RWPE2 (cell line): Measurements from ENCODE around the gene NPEPL1.

Experiments
- ATAC-seq: fragments of 200-7000 bp; cut with Tn5 transposase; 3 replicates; pipeline ENCODE4 v1.9.1; 2021; ENCODE audit warnings: low read depth
- DNase-seq: peaks from one replicate; pipeline ENCODE4 v3.0.0-alpha.2; 2020; ENCODE audit warnings: low spot score
- H3K27ac ChIP-seq: fragments of 450-650 bp; 2 replicates; pipeline ENCODE4 v1.5.1; 2017; ENCODE audit warnings: mild to moderate bottlenecking; ENCODE audit not compliant: poor library complexity, severe bottlenecking
- H3K27me3 ChIP-seq: fragments of 250-450 bp; sonication (Bioruptor Pico); 2 replicates; pipeline ENCODE4 v1.5.1; 2021; ENCODE audit warnings: mild to moderate bottlenecking, moderate library complexity; ENCODE audit not compliant: insufficient read depth, poor library complexity, severe bottlenecking
- H3K36me3 ChIP-seq: fragments of 250-450 bp; sonication (Bioruptor Pico); 2 replicates; pipeline ENCODE4 v1.5.1; 2020; ENCODE audit warnings: low read depth, mild to moderate bottlenecking, moderate library complexity
- H3K4me1 ChIP-seq: fragments of 250-450 bp; sonication (Bioruptor Pico); 2 replicates; pipeline ENCODE4 v1.5.1; 2021; ENCODE audit warnings: mild to moderate bottlenecking, moderate library complexity; ENCODE audit not compliant: insufficient read depth, poor library complexity, severe bottlenecking
- H3K4me3 ChIP-seq: fragments of 250-450 bp; sonication (Bioruptor Pico); 2 replicates; pipeline ENCODE4 v1.5.1; 2021; ENCODE audit warnings: mild to moderate bottlenecking, moderate library complexity; ENCODE audit not compliant: severe bottlenecking
- H3K9me3 ChIP-seq: fragments of 250-450 bp; sonication (Bioruptor Pico); 2 replicates; pipeline ENCODE4 v1.5.1; 2021; ENCODE audit warnings: mild to moderate bottlenecking, moderate library complexity; ENCODE audit not compliant: severe bottlenecking
- CTCF ChIP-seq: fragments of 450-650 bp; IDR thresholded peaks from one replicate; pipeline ENCODE4 v1.5.1; 2017; ENCODE audit warnings: mild to moderate bottlenecking, moderate library complexity; ENCODE audit not compliant: poor library complexity, severe bottlenecking

The NPEPL1 gene

GRCh38 chr20:58737198-58737597 lies 44.6 kb downstream of the NPEPL1 start:
- no peak for DNase-seq
- Histone ChIP-seq H3K9me3 (no peaks in the 10 kb centered on the region), H3K27me3 (peaks cover 88% of the 10 kb centered on the region)

GRCh38 chr20:58740356-58741308 lies 48.0 kb downstream of the NPEPL1 start:
- Histone ChIP-seq H3K27me3 (peaks cover 59% of the 10 kb centered on the region), H3K36me3 (no peaks in the 10 kb centered on the region), H3K4me1 (no peaks in the 10 kb centered on the region), H3K4me3 (no peak overlapping the region), H3K9me3 (no peaks in the 10 kb centered on the region), H3K27ac (no peak overlapping the region)
- DNase-seq: peak; percentile 55
- ATAC-seq: no peak
- TF ChIP-seq CTCF: no peak

More at GRCh38 chr20:58737198-58737597, 44.6 kb downstream of the NPEPL1 start:
- no peaks in the 10 kb centered on the region for H3K4me1 ChIP-seq
- no peak for ATAC-seq
- TF ChIP-seq CTCF: no peak
- no peaks in the 10 kb centered on the region for H3K36me3 ChIP-seq
- no peak overlapping the region for H3K4me3 ChIP-seq
- no peak overlapping the region for H3K27ac ChIP-seq

- DNase-seq (peak; percentile 66), ATAC-seq (peak; percentile 11; the same call in 1 of the 3 replicates)
These were observed 48.8 kb downstream of the NPEPL1 start for GRCh38 chr20:58741384-58741783.

GRCh38 chr20:58742668-58743566 lies 50.3 kb downstream of the NPEPL1 start:
- Histone ChIP-seq H3K36me3 (no peaks in the 10 kb centered on the region), H3K27ac (no peak overlapping the region), H3K4me3 (no peak overlapping the region), H3K4me1 (no peaks in the 10 kb centered on the region), H3K9me3 (no peaks in the 10 kb centered on the region), H3K27me3 (peaks cover 59% of the 10 kb centered on the region)
- TF ChIP-seq CTCF: no peak
- no peak for ATAC-seq
- DNase-seq: no peak

More at GRCh38 chr20:58741384-58741783, 48.8 kb downstream of the NPEPL1 start:
- TF ChIP-seq CTCF: no peak
- Histone ChIP-seq H3K27ac (no peak overlapping the region), H3K9me3 (no peaks in the 10 kb centered on the region), H3K36me3 (no peaks in the 10 kb centered on the region), H3K27me3 (peaks cover 59% of the 10 kb centered on the region), H3K4me1 (no peaks in the 10 kb centered on the region), H3K4me3 (no peak overlapping the region)
